Measurements from ENCODE around the gene RIPPLY2.

GRCh38 chr6:83905648-83906047 lies 52.5 kb downstream of the RIPPLY2 start:
- TF ChIP-seq POLR2AphosphoS5 (IDR thresholded peaks at IDR 0.05), result no peak
- TF ChIP-seq CTCF (IDR thresholded peaks at IDR 0.05), result no peak
- TF ChIP-seq EP300 (IDR thresholded peaks at IDR 0.05), result no peak
- no peak for TF ChIP-seq POLR2A (IDR thresholded peaks at IDR 0.05)
